Fibroblast of the aortic adventitia (primary cell): ENCODE data around the gene CRIP3. TPM values are rescaled to one million over a fixed set of nuclear protein-coding genes. Genes with fewer than 3 reads are reported as not detected.

ENCODE experiments used
- DNase-seq: peaks from one replicate; pipeline ENCODE4 v3.0.0-alpha.2; 2010; ENCODE audit warnings: low read depth
- H3K4me3 ChIP-seq: 2 replicates; pipeline ENCODE4 v1.5.1; 2011; ENCODE audit warnings: low read depth, mild to moderate bottlenecking, control low read depth, low read length, moderate library complexity
- total RNA-seq: library from RNA; depleted of rRNA; stranded (reverse); fragments of >200 nt; gene quantifications from 2 replicates; pipeline ENCODE4 v1.2.3, GENCODE V29; 2012; ENCODE audit warnings: low replicate concordance
- TF ChIP-seq, protein P1 (sequence below): IDR thresholded peaks from 2 replicates; pipeline ENCODE4 v1.5.1; 2011; ENCODE audit warnings: mild to moderate bottlenecking, low read length, control low read depth, inconsistent platforms; ENCODE audit not compliant: insufficient read depth

CRIP3 gene
- total RNA-seq, 1 donor, result not detected

DNA sequence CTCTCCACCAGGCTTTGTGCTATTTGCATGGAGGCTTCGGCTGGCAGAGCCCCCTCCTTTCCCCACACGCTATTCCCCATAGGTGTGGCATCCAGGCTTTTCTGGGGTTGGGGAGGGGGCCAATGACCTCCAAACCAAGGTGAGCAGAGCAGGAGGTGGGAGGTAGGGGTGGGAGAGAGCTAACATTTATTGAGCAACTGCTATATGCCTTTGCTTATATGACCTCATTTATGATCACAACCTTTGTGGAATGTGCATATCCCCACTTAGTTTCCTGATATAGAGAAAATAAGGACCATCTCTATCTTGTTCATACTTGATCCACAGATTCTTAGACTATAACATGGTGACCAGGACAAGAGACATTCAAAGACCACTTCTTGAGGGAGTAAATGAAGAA is 28.4 kb downstream of the CRIP3 start:
- TF ChIP-seq, protein P1, sequence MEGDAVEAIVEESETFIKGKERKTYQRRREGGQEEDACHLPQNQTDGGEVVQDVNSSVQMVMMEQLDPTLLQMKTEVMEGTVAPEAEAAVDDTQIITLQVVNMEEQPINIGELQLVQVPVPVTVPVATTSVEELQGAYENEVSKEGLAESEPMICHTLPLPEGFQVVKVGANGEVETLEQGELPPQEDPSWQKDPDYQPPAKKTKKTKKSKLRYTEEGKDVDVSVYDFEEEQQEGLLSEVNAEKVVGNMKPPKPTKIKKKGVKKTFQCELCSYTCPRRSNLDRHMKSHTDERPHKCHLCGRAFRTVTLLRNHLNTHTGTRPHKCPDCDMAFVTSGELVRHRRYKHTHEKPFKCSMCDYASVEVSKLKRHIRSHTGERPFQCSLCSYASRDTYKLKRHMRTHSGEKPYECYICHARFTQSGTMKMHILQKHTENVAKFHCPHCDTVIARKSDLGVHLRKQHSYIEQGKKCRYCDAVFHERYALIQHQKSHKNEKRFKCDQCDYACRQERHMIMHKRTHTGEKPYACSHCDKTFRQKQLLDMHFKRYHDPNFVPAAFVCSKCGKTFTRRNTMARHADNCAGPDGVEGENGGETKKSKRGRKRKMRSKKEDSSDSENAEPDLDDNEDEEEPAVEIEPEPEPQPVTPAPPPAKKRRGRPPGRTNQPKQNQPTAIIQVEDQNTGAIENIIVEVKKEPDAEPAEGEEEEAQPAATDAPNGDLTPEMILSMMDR, result no peak
- H3K4me3 ChIP-seq, result no peak overlapping the region
- no peak for DNase-seq

DNA sequence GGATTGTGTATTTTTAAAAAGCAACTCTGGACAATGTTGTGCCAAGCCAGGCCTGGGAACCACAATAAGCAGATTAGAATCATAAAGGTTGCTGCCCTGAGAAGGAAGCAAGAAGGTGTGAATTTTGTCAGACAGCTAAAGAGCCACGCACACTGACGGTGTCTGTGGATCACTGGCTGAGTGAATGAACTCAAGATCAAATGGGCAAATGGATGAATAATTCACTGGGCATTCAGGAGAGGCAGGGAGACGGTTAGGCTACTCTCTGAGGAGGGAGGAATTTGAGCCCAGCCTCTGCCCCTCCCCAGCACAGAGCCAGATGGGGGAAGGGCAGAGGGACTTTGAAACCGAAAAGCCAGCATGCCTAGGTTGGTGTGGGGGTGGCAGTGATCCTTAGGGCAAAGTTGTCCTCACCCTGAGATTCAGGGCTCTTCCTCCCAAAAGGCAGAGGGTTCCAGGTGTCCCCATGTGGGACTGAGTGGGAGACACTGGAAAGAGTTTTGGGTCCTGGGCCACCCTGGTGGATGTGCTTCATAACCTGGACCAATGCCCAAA is 30.0 kb downstream of the CRIP3 start:
- DNase-seq, result peak; percentile 26
- TF ChIP-seq, protein P1, result no peak
- H3K4me3 ChIP-seq, result no peak overlapping the region

DNA sequence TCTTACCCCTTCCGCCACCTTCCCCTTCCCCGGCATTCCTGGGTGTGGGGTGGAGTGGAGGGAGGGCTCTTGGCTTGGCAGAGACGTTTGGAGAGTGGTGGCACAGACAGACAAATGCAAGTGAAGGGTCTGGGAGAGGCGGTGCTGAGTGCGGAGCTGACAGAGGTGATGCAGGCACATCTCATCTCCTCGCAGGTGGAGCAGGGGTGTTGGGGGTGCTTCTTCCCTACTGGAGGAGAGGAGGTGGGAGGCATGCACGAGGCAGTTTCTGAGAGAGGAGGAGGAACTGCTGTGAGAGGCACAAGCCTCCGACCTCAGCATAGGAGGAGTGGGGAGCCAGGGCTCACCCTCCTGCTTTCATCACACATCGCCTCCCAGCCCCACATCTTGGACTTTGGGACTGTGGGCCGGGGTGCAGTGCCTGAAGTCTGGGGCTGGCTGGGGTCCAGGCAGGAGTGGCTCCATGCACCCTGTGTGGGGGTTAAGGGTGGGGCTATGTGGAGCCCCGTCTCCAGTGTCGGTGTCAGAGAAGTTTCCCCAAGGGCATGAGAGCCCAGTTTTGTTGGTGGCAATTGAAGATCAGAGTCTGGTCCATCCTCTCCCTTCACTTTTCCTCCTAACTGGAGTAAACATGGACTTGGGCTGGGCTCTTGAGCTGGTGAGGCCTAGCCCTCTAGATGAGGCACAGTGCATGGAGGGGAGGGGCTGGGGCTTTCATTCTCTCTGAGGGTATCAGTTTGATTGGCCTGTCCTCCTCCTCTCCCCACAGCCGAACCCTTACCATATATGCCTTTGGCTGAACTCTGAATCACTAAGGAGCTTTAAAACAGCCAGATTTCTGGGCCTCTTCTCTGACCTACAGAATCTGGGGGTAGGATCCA is 30.7 kb downstream of the CRIP3 start:
- TF ChIP-seq, protein P1, result no peak
- H3K4me3 ChIP-seq, result no peak overlapping the region
- peak; percentile 3 for DNase-seq

DNA sequence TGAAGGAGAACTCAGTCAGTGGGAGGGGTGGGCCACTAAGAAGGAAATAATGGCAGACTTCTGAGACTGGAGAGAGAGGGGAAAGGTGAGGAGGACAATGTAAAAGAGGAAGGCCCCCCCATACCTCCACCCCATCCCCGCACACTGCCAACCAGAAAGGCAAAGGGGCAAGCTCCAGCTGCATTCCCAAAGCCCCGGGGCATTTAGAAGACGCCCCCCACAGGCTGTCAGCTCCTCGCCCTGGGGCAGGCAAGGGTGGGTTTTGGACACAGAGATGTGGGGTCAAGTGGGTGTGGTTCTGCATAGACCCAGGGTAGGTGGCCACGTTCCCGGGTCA is 31.4 kb downstream of the CRIP3 start:
- TF ChIP-seq, protein P1, result no peak
- DNase-seq, result no peak
- no peak overlapping the region for H3K4me3 ChIP-seq

DNA sequence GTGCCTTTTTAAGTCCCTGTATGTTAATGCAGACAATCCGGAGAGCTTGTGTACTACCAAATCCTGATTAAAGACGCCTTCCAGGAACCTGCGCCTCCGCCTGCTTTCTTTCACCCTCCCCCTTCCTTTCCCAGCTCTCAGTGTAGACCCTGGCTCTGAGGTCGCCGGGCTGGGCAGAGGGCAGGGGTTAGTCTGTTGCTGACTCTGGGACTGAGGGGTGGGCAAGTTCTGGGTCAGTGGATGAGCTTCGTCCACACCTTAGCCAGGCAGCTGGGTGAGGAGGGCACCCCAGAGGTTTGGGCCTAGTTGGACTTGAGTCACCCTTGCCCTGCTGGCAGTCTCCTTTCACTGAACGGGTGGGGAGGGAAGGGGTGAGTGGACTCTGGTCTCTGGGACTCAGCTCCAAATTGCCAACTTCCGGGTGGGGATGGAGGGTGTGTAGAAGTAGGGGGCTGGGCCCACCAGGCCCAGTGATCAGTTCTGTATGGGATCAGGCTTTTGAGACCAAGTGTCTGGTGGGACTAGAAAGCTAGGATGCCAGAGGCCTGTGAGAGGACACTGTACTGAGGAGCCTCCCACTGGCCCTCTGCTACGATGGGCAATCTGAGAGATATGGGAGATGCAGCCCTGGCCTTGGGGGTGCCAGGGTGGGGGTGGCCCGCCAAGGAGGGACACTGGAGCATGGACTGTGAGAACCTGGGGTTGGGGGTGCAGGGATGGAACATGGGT is 31.9 kb downstream of the CRIP3 start:
- DNase-seq, result no peak
- H3K4me3 ChIP-seq, result no peak overlapping the region
- TF ChIP-seq, protein P1, result no peak

DNA sequence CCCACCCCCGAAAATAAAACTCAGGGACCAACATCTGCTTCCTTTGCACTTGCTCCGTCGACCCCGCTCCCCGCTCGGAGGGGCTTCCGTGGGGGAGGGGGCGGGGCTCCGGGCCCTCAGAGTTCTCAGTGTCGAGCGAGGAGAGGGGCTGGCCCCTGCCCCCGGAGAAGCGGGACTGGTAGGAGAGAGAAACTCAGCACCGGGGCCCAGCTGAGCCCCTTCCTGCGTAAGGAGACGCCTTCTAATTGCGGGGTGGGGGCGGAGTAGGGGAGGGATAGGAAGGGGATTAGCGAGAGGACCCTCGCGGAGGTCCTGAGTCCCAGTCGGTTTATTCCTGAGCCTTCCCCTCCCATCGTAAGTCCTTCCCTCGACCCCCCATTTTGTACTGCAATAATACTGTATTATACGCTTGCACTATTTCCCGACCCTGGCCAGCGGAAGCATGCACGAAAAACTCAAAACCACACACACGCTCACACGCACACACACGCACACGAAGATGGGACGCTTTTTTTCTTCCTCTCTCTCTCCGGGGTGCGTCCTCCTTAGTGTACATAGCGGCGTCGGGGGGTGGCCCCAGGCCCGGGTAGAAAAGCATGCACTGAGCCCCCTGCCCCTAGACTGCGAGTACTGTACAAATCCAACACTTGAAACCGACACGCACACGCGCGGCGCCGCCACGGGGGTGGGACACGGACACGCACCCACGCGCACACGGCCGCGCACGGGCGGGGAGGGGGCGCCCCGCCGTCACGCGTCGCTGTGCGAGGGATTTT is 32.6 kb downstream of the CRIP3 start:
- no peak for DNase-seq
- H3K4me3 ChIP-seq, result no peak overlapping the region
- TF ChIP-seq, protein P1, result no peak
